Embryonic facial prominence (tissue), 1 donor: ENCODE measurements around the gene TMEM9.

Experiments
- DNase-seq: peaks from one replicate; pipeline ENCODE4 v3.0.0-alpha.2; 2016; ENCODE audit errors: extremely low spot score

TMEM9 gene

DNA sequence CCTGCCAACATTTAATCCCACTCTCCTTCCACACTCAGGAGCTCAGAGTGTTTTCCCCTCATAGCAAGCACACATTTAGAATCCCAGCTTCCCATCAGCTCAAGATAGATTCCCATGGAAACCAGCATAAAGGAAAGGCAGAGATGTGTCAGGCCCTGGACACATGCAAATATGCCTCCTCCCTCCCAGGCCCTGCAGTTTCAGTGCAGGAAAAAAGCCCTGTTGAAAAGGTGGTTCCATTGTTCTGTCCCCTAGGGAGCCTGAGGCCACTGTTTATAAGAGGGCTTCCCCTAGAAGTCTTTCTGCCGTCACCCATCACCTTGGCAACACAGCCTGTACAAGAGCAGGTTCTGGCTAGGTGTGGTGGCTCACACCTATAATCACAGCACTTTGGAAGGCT lies 45.7 kb downstream of the TMEM9 start:
- DNase-seq, result no peak

DNA sequence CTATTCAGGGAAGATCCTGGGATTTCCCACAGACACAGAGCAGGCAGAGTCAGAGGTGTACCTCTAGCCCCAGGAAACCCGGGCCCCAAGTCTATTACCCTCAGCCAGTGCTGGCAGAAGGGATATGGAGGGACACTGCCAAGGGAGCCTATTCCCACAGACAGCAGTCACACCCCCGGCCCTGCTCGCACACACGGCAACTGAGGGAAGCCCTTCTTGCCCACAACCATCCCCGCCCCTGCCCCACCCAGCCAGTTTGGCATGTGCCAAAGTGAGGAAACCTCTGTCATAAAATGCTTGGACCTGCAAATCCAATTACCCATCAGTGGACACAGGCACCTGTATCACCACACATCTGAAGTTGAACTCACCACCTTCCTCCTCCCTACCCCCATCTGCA lies 48.6 kb downstream of the TMEM9 start:
- DNase-seq, result no peak

DNA sequence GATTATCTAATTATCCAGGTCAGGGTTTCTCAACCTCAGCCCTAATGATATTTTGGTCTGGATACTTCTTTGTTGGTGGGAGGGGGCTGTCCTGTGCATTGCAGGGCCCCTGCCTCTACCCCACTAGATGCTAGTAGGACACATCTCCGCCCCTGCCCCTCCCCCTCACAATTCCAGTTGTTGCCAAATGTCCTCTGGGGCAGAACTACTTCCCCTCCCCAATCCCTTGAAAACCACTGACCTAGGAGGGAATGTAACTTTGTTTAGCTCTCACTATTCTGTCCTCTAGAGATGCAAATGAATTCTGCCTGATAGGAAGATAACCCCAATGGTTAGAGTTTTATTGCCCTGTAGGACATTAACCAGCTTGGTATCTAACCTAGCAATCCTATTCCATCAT lies 50.1 kb downstream of the TMEM9 start:
- no peak for DNase-seq

DNA sequence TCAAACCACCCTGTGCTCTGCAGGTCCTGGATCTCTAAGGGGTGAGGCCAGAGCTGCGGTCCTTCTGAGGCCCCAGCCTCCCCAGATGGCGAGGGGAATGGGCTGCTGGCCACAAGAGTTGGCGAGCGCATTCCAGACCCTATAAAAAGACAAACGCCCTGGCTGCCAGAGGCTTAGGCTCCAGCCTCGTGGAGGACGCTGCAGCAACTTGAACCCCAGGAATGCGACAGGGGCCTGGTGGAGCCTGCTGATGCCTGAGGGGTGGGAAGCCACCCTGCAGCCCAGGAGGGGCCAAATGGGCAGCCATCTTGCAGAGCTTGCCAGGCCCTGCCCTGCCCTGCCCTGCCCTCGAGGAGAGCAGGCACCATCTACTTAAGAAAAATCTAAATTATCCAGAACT lies 50.6 kb downstream of the TMEM9 start:
- DNase-seq, result no peak

DNA sequence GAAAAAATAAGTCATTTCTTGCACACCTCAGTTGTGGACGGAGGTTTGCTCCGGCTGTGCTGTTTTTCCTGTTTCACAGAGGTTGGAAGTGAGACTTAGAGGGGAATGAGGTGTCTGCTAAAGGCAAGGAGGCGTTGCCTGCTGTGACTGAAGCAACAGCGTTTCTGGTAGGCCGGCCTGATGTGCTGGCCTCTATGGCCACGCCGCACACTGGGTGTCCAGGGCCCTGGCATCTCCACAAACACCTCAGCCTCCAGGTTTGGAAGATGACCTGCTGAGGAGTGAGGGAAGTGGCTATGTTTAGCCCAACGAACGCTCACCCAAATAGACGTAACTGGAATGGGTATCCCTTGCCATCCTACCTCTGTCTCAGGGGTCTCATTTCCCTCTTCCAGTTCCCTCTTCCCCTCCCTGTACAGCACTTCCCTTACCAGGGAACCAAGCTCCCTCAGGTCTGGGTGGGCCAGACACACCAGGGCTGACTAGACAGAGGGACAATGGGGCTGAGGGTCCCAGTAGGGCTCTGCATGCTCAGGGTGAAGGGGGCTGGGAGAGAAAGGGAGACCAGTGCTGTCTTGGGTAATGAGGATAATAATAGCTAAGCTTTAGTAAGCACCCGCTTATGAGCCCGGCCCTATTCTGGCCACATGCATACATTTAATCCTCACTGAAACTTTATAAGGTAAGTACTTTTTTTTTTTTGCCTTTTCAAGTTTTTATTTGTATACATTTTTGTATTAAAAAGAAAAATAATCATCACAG lies 53.9 kb downstream of the TMEM9 start:
- DNase-seq, result no peak

DNA sequence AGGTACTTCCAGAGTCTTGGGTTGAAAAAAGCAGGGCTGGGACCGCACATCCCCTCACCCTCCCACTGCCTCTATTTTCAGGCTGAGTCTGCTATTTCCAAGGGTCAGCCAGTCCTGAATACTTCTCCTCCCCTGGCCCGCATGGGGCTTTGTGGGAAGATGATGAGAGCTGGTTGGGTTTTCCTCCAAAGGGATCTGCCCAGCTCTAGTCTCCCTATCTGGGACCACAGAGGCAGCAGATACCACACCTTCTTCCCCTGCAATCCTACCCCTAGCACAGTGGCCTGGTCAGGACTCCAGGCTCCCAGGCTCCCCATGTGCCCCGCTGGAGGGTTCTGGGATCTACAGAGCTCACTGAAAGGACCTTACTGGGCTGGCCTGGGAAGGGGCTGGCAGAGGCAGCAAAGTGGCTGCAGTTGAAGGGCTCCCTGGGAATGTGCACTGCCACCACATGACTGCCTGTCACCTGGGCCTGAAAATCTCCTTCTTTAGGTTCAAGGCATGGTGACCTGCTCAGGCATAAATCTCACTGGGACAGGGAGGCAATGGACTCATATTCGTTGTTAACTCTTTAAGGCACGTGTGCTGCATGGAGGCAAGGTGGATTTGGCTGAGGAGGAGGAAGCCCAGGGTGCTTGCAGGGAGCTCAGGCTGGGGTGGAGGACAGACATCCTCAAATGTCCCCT lies 55.1 kb downstream of the TMEM9 start:
- DNase-seq, result no peak

DNA sequence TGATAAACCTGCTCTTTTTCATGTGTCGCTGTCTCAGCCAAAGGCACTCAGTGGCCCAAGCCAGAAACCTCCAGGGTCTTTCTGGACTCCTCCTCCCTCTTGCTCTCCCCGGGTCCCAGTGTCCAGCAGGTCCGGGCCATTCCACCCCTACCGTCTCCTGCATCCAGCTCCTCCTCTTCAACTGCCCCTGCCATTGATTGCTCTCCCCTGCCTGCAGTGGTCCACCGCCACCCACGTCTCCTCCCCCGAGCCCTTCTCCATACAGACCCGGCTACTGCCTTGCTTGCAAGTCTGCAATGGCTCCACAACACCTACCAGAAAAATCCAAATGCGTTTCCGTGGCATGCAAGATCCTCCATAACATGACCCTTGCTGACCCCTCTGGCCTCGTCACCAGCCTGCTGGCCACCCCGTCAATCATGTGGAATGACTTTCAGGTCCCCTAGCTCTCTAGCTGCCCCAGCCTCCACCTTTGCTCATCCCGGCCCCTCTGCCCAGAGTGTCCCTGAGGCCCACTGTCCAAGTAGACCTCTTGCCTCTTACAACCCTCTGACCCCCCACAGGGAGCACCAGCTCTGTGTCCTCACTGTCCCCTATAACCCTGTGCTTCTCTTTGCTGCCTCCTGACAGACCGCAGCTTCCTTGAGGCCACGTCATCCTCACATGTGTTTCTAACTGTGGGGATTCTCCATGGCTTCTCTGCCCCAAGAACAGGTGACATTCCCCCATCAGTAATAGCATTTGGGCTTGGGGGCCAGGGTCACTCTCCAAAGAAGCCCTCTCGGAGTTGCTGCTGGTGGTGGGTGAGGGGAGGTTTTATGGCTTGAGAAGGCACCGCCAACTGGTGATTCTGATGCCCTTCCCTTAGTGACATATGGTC lies 57.1 kb downstream of the TMEM9 start:
- no peak for DNase-seq

DNA sequence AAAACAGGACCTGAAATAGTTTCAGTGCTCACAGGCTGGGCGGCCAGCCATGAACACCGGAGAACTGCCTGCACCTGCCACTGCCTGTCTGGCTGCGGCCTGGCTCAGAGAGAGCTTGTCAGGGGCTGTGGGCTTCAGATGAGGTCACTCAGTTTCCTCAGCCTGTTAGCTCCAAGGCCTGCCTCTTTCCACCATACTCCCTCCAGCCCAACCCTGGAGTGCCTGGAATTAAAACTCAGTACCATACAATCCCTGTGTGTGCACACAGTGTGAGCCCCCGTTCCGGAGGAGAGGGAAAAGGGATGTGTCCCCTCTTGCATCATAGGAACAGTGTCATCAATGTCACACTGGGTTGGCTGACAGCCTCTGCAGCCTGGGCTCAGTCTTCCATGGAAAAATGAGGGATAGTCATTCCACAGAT lies 58.2 kb downstream of the TMEM9 start:
- no peak for DNase-seq

DNA sequence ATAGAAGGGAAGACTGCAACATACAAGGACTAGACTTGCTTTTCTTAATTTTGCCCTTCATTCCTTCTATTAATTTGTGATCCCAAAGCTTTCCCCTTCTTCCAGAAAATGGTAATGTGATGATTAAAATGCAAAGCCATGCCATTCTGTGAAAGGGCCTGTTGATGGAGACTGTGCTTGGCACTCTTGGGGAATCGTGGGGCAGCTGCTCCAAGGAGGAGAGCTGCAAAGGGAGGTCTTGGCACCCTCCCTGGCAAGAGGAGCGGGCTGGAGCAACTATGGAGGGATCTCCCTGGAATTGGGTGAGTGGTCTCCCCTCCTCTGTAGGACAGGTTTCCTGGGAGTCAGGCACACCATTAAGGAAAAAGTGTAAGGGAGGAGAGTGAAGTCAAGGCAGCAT lies 58.7 kb downstream of the TMEM9 start:
- DNase-seq, result no peak

DNA sequence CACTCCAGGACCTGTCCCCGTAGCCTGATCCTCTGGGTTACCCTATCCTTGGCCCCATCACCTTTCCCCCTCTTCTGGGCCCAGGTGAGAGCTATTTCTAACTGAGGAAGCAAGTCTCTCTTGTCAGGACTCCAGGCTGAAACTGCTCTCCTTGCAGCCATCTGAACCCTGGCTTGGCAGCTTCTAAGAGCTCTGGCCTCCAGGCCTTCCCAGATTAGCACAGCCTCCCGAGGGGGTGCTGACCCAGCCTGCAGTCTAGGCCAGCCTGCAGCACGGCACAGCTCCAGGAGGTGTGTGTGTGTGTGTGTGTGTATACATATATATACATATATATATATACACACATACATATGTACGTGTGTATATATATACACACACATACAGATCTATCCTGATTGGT lies 59.4 kb downstream of the TMEM9 start:
- no peak for DNase-seq

DNA sequence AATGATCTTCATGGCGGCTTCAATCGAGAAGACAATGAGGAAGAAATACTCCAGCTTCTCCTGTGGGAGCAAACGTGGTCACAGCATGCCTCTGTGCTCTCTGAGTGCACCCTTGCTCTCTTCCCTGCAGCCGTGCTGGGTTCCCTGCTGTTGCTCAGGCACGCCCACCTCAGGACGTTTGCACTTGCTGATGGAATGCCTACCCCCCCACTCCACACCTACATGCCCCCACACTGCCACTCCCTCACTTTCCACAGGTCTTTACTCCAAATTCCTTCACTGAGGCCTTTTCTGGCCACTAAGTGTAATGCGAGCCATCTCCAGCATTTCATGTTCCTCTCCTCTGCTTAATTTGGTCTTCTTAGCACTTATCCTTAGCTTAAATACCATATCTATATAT lies 60.3 kb downstream of the TMEM9 start:
- DNase-seq, result no peak

DNA sequence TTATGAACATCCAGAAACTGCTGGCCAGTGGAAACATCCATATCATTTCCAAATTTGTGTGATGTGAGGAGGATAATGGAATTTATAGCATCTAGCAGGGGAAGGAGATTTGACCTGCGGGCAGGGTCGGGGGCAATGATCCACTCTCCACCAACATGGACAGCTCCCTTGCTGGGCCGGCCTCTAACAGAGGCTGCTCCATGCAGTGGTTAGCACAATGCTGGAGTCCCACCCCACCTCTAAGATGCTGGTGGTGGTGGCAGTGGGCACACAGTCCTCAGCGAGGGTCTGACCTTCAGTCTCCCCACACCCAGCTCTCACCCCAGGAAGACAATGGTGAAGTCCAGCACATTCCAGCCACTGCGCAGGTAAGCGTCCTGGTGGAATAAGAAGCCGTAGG lies 60.7 kb downstream of the TMEM9 start:
- DNase-seq, result no peak

DNA sequence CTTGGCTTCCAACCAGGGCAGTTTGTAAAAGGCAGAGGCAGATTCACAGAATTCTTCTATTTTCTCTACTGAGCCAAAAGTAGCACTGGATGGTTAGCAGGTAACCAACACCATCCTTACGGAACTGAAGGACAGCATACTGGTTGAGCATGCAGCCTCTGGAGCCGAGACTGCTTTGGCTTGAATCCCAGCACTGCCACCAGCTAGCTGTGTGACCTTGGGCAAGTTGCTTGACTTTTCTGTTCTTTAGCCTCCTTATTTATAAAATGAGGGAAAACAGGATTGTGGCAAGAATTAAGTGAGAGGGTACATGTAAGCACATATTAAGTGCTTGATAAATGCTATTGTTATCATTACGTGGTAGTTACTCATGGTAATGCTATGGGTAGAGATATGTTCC lies 61.5 kb downstream of the TMEM9 start:
- no peak for DNase-seq

DNA sequence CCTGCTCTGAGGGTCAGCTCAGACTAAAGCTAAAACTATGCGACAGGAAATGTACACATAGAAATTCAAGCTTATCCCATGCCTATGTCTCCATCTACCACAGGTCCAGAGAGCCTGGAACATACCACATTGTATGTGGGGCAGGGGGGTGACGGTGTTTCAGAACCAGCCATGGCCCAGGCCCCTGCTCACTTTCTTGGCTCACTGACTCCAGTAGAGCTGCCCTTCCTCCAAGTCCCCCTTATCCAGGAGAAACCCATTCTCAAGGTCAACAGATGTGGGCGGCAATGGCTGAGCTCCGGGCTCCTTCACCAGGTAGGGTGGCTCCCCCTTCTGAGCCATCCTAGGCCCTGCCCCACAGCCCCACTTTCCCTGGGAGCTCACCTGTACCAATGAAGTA lies 63.0 kb downstream of the TMEM9 start:
- DNase-seq, result no peak

DNA sequence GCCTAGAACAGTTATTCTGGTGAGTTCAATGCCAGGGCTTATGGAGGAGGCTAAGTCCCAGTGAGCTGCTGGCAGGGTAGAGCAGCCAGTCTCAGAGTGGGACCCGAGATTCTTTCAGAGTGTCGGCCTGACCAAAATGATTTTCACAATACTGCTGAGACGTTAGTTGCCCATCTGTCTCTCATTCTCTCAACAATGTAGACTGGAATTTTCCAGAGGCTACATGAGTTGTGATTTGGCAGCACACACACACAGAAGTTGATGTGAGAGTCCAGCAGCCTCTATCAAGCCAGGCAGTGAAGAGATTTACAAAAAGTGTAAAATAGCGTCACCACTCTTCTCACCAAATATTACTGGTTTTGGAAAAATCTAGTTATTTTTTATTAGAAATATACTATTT lies 63.7 kb downstream of the TMEM9 start:
- DNase-seq, result no peak

DNA sequence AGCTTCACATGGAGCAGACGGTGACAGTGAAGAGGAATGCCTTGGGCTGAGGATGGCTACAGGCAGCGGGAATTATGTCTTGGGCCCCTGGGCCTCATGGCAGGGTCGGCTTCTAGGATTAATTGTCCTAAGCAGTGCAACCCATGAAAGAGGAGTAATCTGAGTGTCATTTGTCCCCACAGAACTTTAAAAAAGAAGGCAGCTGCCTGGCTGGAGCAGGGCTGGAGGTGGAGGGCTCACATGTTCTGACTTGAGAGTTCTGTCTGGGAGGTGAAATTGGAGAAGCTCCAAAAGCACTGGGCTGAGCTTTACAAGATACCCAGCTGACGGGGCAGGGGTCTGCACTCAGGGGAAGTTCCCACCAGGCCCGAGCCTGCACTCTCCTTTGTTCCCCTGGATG lies 64.7 kb downstream of the TMEM9 start:
- DNase-seq, result no peak

DNA sequence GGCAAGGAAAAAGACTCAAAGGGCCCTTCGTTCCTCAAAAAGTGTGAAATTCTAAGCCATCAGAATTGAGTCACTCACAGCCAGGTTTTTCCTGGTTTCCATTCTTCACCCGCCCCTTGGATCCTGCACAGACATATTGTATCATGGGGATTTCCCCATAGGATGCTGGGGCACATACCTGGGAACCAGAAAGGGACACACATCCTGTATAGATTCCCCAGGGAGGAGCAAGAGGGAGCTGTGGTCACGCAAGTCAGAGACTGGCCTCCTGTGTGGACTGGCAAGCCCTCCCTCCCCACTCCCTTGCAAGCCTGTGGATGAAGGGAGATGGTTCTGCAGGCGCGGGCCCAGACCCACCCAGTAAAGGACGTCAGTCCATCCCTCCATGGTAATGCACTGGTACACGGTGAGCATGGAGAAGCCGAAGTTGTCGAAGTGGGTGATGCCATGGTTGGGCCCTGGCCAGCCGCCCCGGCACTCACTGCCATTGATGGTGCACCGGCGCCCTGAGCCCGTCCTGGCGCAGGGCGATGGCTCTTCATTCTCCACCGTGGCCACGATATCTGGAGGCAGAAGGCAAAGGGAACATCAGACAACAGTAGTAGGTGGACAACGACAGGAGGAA lies 65.3 kb downstream of the TMEM9 start:
- DNase-seq, result no peak

DNA sequence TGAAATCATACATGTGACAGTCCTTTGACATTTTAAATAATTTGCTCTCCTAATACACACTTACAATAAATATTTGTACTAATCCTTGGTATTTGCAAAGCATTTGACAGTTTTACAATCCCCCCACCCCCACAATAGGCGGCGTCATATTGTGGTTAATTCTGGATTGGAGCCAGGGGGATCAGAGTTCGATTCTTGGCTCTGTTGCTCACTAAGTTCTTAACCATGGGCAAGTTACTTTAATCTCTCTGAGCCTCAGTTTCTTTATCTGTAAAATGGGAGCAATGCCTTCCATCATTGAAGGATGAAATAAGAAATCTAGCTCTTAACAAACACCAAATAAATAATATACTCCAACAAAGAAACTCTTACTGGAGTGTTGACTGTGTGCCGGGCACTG lies 65.9 kb downstream of the TMEM9 start:
- no peak for DNase-seq

DNA sequence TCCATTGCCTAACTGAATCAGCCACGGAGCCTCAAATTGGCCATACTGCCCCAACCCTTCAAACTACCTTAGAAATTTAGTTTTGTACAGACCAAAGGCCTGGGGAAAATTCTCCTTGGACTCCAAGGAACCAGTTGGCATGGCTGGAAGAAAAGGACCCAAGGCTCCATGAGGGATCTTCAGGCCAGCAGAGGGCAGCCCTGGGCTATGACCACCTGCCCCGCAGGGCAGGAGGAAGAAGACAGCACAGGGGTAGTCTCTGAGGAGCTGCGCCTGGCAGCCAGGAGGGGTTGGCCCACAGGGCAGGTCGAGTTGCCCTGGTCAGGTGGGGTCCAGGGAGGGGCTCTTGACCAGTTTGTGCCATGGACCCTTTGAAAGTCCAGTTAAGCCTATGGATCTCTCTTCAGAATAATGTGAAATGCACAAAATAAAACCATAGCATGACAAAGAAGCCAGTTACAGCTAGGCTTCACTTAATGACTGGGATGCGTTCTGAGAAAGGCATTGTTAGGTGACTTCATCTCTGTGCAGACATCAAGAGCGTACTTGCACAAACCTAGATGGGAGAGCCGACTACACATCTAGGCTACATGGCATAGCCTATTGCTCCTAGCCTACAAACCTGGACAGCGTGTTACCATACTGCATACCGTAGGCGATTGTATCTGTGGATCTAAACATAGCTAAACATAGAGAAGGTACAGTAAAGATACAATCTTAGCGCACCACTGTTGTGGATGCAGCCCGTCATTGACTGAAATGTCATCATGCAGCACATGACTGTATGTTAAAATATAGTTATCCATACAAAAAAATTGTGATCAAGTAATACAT lies 68.2 kb downstream of the TMEM9 start:
- DNase-seq, result no peak
